GM23248 (cell line): Measurements from ENCODE around the gene ADH4.

ENCODE experiments used
- EZH2 ChIP-seq: fragments of 200-600 bp; sonication (generic); IDR thresholded peaks from 2 replicates; pipeline ENCODE4 v1.6.1; 2018; ENCODE audit warnings: antibody characterized with exemption, mild to moderate bottlenecking; ENCODE audit not compliant: insufficient read depth, poor library complexity, severe bottlenecking
- EZH2phosphoT487 ChIP-seq: fragments of 200-600 bp; sonication (generic); IDR thresholded peaks from 2 replicates; pipeline ENCODE4 v1.6.1; 2018; ENCODE audit warnings: antibody characterized with exemption, moderate library complexity, mild to moderate bottlenecking, low read depth; ENCODE audit not compliant: insufficient read depth

GRCh38 chr4:99154658-99155342 lies 10.7 kb upstream of the ADH4 start:
- no peak for TF ChIP-seq EZH2
- no peak for TF ChIP-seq EZH2phosphoT487
